ENCODE data around the gene FRMD8. TPM values are rescaled to one million over a fixed set of nuclear protein-coding genes. Genes with fewer than 3 reads are reported as not detected.

The FRMD8 gene
- total RNA-seq, 4 donors from 2014 or later: 19.9 to 31.5 (median 21.3) TPM

- Histone ChIP-seq H3K4me1 (peaks cover 16 to 99% (median 52%) of the 10 kb centered on the region in 3 donors), H3K9me3 (no peaks in the 10 kb centered on the region), H3K4me3 (no peak overlapping the region), H3K36me3 (peaks cover 15 to 94% of the 10 kb centered on the region in 2 donors), H3K27ac (peak overlapping the region in 2 of 4 donors; percentile 62 to 74), H3K27me3 (no peaks in the 10 kb centered on the region)
- ATAC-seq: no peak
- TF ChIP-seq EP300 (IDR thresholded peaks at IDR 0.05) (no peak), POLR2AphosphoS5 (IDR thresholded peaks at IDR 0.05) (no peak), CTCF (IDR thresholded peaks at IDR 0.05) (no peak), POLR2A (IDR thresholded peaks at IDR 0.05) (no peak)
- WGBS, 2 donors (ENCODE audit: low coverage in 1 of 2): 82 to 83% methylated on average over 9 of the region's 9 CpGs
These were observed 52.1 kb downstream of the FRMD8 start for GRCh38 chr11:65438257-65439151.

GRCh38 chr11:65439331-65440181 is 53.1 kb downstream of the FRMD8 start:
- 71 to 75% methylated on average over 4 to 7 of the region's 7 CpGs for WGBS, 2 donors (ENCODE audit: low coverage in 1 of 2)
- Histone ChIP-seq H3K36me3 (peaks cover 11 to 94% of the 10 kb centered on the region in 2 donors), H3K4me1 (peaks cover 9 to 99% (median 46%) of the 10 kb centered on the region in 3 donors), H3K27me3 (no peaks in the 10 kb centered on the region), H3K9me3 (no peaks in the 10 kb centered on the region), H3K4me3 (no peak overlapping the region), H3K27ac (peak overlapping the region in 2 of 4 donors; percentile 62 to 74)
- TF ChIP-seq POLR2A (IDR thresholded peaks at IDR 0.05) (no peak), EP300 (IDR thresholded peaks at IDR 0.05) (no peak), POLR2AphosphoS5 (IDR thresholded peaks at IDR 0.05) (peak; percentile 3)
- ATAC-seq: no peak

- peak overlapping the region in 2 of 4 donors; percentile 62 to 74 for H3K27ac ChIP-seq
- TF ChIP-seq POLR2AphosphoS5 (IDR thresholded peaks at IDR 0.05) (peak; percentile 49), POLR2A (IDR thresholded peaks at IDR 0.05) (peak in 1 of 2 donors; percentile 9), EP300 (IDR thresholded peaks at IDR 0.05) (no peak), CTCF (IDR thresholded peaks at IDR 0.05) (no peak)
- H3K4me3 ChIP-seq: no peak overlapping the region
- H3K9me3 ChIP-seq: no peaks in the 10 kb centered on the region
- peaks cover 4 to 99% (median 38%) of the 10 kb centered on the region in 3 donors for H3K4me1 ChIP-seq
- H3K36me3 ChIP-seq: peaks cover 4 to 94% of the 10 kb centered on the region in 2 donors
- no peaks in the 10 kb centered on the region for H3K27me3 ChIP-seq
- ATAC-seq: no peak
- WGBS, 2 donors (ENCODE audit: low coverage in 1 of 2): 56 to 74% methylated on average over 6 to 8 of the region's 8 CpGs
These were observed 54.5 kb downstream of the FRMD8 start for GRCh38 chr11:65440831-65441499.

GRCh38 chr11:65442842-65443331 is 56.5 kb downstream of the FRMD8 start:
- no peak overlapping the region for H3K4me3 ChIP-seq
- H3K36me3 ChIP-seq: peaks cover 4 to 89% of the 10 kb centered on the region in 2 donors
- 43% methylated on average over 6 to 9 of the region's 9 CpGs for WGBS, 2 donors (ENCODE audit: low coverage in 1 of 2)
- ATAC-seq: no peak
- TF ChIP-seq CTCF (IDR thresholded peaks at IDR 0.05) (no peak), POLR2A (IDR thresholded peaks at IDR 0.05) (no peak), POLR2AphosphoS5 (IDR thresholded peaks at IDR 0.05) (peak; percentile 54)
- no peaks in the 10 kb centered on the region for H3K27me3 ChIP-seq
- peaks cover 0 to 81% (median 27%) of the 10 kb centered on the region in 3 donors for H3K4me1 ChIP-seq
- no peaks in the 10 kb centered on the region for H3K9me3 ChIP-seq
- peak overlapping the region in 3 of 4 donors; percentile 62 to 77 (median 74) for H3K27ac ChIP-seq
